Measurements from ENCODE around the gene FPGT.

FPGT gene

GRCh38 chr1:74215229-74215628, 17.2 kb downstream of the FPGT start:
- no peak for DNase-seq
- H3K27me3 ChIP-seq (replicated peaks): no peaks in the 10 kb centered on the region
- TF ChIP-seq CTCF (IDR thresholded peaks at IDR 0.05; ENCODE audit: low read depth, low read length, missing control alignments): no peak
- H3K36me3 ChIP-seq (replicated peaks): no peaks in the 10 kb centered on the region
- in situ Hi-C loops (cut with HindIII; ENCODE audit: low pct_ligation_motif_present, low sequenced_read_pairs): no loop called here
- H3K4me3 ChIP-seq (ENCODE audit: low read depth, low read length): no peak overlapping the region
- H3K27ac ChIP-seq: no peak overlapping the region

GRCh38 chr1:74222701-74223100, 24.7 kb downstream of the FPGT start:
- TF ChIP-seq CTCF (IDR thresholded peaks at IDR 0.05; ENCODE audit: low read depth, low read length, missing control alignments): no peak
- H3K27me3 ChIP-seq (replicated peaks): no peaks in the 10 kb centered on the region
- H3K27ac ChIP-seq: no peak overlapping the region
- in situ Hi-C loops (cut with HindIII; ENCODE audit: low pct_ligation_motif_present, low sequenced_read_pairs): no loop called here
- DNase-seq: no peak
- H3K36me3 ChIP-seq (replicated peaks): no peaks in the 10 kb centered on the region
- no peak overlapping the region for H3K4me3 ChIP-seq (ENCODE audit: low read depth, low read length)

- Histone ChIP-seq H3K27ac (no peak overlapping the region), H3K36me3 (replicated peaks) (no peaks in the 10 kb centered on the region), H3K27me3 (replicated peaks) (no peaks in the 10 kb centered on the region), H3K4me3 (ENCODE audit: low read depth, low read length) (no peak overlapping the region)
- in situ Hi-C loops (cut with HindIII; ENCODE audit: low pct_ligation_motif_present, low sequenced_read_pairs): no loop called here
- TF ChIP-seq CTCF (IDR thresholded peaks at IDR 0.05; ENCODE audit: low read depth, low read length, missing control alignments): no peak
- DNase-seq: no peak
Observed at GRCh38 chr1:74223453-74223852, 25.4 kb downstream of the FPGT start.

- in situ Hi-C loops (cut with HindIII; ENCODE audit: low pct_ligation_motif_present, low sequenced_read_pairs): no loop called here
- no peak for DNase-seq
- Histone ChIP-seq H3K27ac (no peak within 1 kb of the TSS), H3K4me3 (ENCODE audit: low read depth, low read length) (no peak within 1 kb of the TSS), H3K27me3 (replicated peaks) (no peaks in the 10 kb centered on the region), H3K36me3 (replicated peaks) (no peaks in the 10 kb centered on the region)
- no peak for TF ChIP-seq CTCF (IDR thresholded peaks at IDR 0.05; ENCODE audit: low read depth, low read length, missing control alignments)
Observed at GRCh38 chr1:74235153-74235552, 37.1 kb downstream of the FPGT start, which contains the start of gene TNNI3K. Gene TNNI3K (plus strand): TSS chr1:74235387. CDS start chr1:74235452, 65 bp downstream.

- in situ Hi-C loops (cut with HindIII; ENCODE audit: low pct_ligation_motif_present, low sequenced_read_pairs): no loop called here
- Histone ChIP-seq H3K36me3 (replicated peaks) (no peaks in the 10 kb centered on the region), H3K4me3 (ENCODE audit: low read depth, low read length) (no peak overlapping the region), H3K27ac (no peak overlapping the region), H3K27me3 (replicated peaks) (no peaks in the 10 kb centered on the region)
- DNase-seq: no peak
- TF ChIP-seq CTCF (IDR thresholded peaks at IDR 0.05; ENCODE audit: low read depth, low read length, missing control alignments): no peak
Observed at GRCh38 chr1:74236440-74236839, 38.4 kb downstream of the FPGT start.

- TF ChIP-seq CTCF (IDR thresholded peaks at IDR 0.05; ENCODE audit: low read depth, low read length, missing control alignments): no peak
- no peaks in the 10 kb centered on the region for H3K27me3 ChIP-seq (replicated peaks)
- H3K27ac ChIP-seq: no peak overlapping the region
- no peaks in the 10 kb centered on the region for H3K36me3 ChIP-seq (replicated peaks)
- in situ Hi-C loops (cut with HindIII; ENCODE audit: low pct_ligation_motif_present, low sequenced_read_pairs): no loop called here
- no peak for DNase-seq
- H3K4me3 ChIP-seq (ENCODE audit: low read depth, low read length): no peak overlapping the region
Observed at GRCh38 chr1:74237035-74237434, 39.0 kb downstream of the FPGT start.
